Upper lobe of left lung (tissue), 6 donors: ENCODE measurements around the gene KIRREL3. TPM values are rescaled to one million over a fixed set of nuclear protein-coding genes. Genes with fewer than 3 reads are reported as not detected.

ENCODE experiments used
- ATAC-seq, 2 donors: fragments of 200-7000 bp; cut with Tn5 transposase; one replicate each; pipeline ENCODE4 v1.9.1; 2022; ENCODE audit warnings: mild to moderate bottlenecking in 2 of 2, moderate library complexity in 2 of 2; ENCODE audit not compliant: low FRiP score in 2 of 2
- DNase-seq, 2 donors: peaks; one replicate each; pipeline ENCODE4 v3.0.0-alpha.2; 2019 to 2020
- H3K27ac ChIP-seq, 4 donors: fragments of 200-600 bp; sonication (generic); one replicate each; pipeline ENCODE4 v1.5.1; 2016 to 2019
- H3K27me3 ChIP-seq, 4 donors: fragments of 200-600 bp; sonication (generic); one replicate each; pipeline ENCODE4 v1.5.1; 2017 to 2019
- H3K36me3 ChIP-seq, 4 donors: fragments of 200-600 bp; sonication (generic); one replicate each; pipeline ENCODE4 v1.5.1; 2016 to 2019
- H3K4me1 ChIP-seq, 4 donors: fragments of 200-600 bp; sonication (generic); one replicate each; pipeline ENCODE4 v1.5.1; 2018 to 2019
- H3K4me3 ChIP-seq, 4 donors: fragments of 200-600 bp; sonication (generic); one replicate each; pipeline ENCODE4 v1.5.1; 2017 to 2019; ENCODE audit warnings: mild to moderate bottlenecking in 2 of 4, moderate library complexity in 1 of 4
- H3K9me3 ChIP-seq, 4 donors: fragments of 200-600 bp; sonication (generic); one replicate each; pipeline ENCODE4 v1.5.1; 2018 to 2019
- CTCF ChIP-seq, 6 experiments: fragments of 450-650 bp in 4 of 6; fragments of 200-600 bp in 2 of 6; sonication (generic) in 2 of 6; IDR thresholded peaks; one replicate each; pipeline ENCODE4 v1.5.1; 2016 to 2019; ENCODE audit warnings: antibody characterized with exemption in 6 of 6
- EP300 ChIP-seq, 4 donors: sonication (generic); formaldehyde crosslinking; IDR thresholded peaks; one replicate each; pipeline ENCODE4 v1.5.1; 2017; ENCODE audit warnings: antibody characterized with exemption in 4 of 4, control low read depth in 2 of 4
- POLR2A ChIP-seq, 4 donors: fragments of 450-650 bp; IDR thresholded peaks; one replicate each; pipeline ENCODE4 v1.5.1; 2016 to 2017; ENCODE audit warnings: antibody characterized with exemption in 4 of 4, mild to moderate bottlenecking in 2 of 4
- POLR2AphosphoS5 ChIP-seq, 2 donors: sonication (generic); formaldehyde crosslinking; IDR thresholded peaks; one replicate each; pipeline ENCODE4 v1.5.1; 2017; ENCODE audit warnings: antibody characterized with exemption in 2 of 2
- WGBS, 2 donors: methylation state at CpG; one replicate each; pipeline ENCODE4 v1.1.5; 2017 to 2018; 5-methylcytosine and 5-hydroxymethylcytosine counted together
- total RNA-seq, 6 donors: library from RNA; depleted of rRNA in 4 of 6; stranded (reverse); fragments of >200 nt in 4 of 6; gene quantifications; one replicate each; pipeline versions ENCODE4 v1.1.0 to v1.2.1, GENCODE V29; 2016 to 2021
- donor health status: DM: no; HTN: no; CAD: no; lungs with moderate emphysema.
- donor health status: DM: no; HTN: yes; CAD: no; lungs with severe emphysema.

The KIRREL3 gene
- total RNA-seq, 6 donors from 2014 or later, result 0.22 to 0.24 TPM; not detected in 4

GRCh38 chr11:126567419-126567818, 433.2 kb downstream of the KIRREL3 start:
- no peaks in the 10 kb centered on the region for H3K36me3 ChIP-seq
- no peaks in the 10 kb centered on the region for H3K9me3 ChIP-seq
- H3K27ac ChIP-seq, result no peak overlapping the region
- no peak overlapping the region for H3K4me3 ChIP-seq
- H3K4me1 ChIP-seq, result no peaks in the 10 kb centered on the region
- DNase-seq, result no peak
- ATAC-seq, result no peak
- TF ChIP-seq CTCF (IDR thresholded peaks at IDR 0.05) (no peak), POLR2AphosphoS5 (IDR thresholded peaks at IDR 0.05) (no peak), EP300 (IDR thresholded peaks at IDR 0.05) (no peak), POLR2A (IDR thresholded peaks at IDR 0.05) (no peak)
- 61 to 70% methylated on average over 3 to 4 of the region's 4 CpGs for WGBS, 2 donors
- H3K27me3 ChIP-seq, result no peaks in the 10 kb centered on the region

DNA sequence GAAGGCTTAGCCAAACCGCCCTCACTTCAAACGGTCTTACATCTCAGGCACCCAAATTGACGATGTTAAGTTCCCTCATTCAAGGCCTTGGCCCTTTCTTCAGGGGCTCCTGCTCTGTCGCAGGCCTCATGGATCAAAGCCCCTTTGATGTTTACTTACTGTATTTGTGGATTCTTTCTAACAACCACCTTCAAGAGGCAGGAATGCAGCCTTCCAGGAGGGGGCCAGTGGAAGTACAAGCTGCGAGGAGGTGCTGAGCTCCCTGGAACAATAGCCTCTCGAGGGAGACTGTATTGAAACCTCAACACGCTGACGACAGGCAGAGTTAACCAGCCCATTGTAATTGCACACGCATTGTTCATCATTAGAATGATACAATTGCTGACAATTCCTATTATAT, 436.0 kb downstream of the KIRREL3 start:
- no peaks in the 10 kb centered on the region for H3K27me3 ChIP-seq
- no peak for TF ChIP-seq POLR2AphosphoS5 (IDR thresholded peaks at IDR 0.05)
- no peak for TF ChIP-seq EP300 (IDR thresholded peaks at IDR 0.05)
- TF ChIP-seq POLR2A (IDR thresholded peaks at IDR 0.05), result no peak
- TF ChIP-seq CTCF (IDR thresholded peaks at IDR 0.05), result no peak
- H3K4me3 ChIP-seq, result no peak overlapping the region
- no peak overlapping the region for H3K27ac ChIP-seq
- H3K36me3 ChIP-seq, result no peaks in the 10 kb centered on the region
- no peaks in the 10 kb centered on the region for H3K9me3 ChIP-seq
- 28 to 29% methylated on average over 9 of the region's 9 CpGs for WGBS, 2 donors
- no peaks in the 10 kb centered on the region for H3K4me1 ChIP-seq
- no peak for DNase-seq
- no peak for ATAC-seq

DNA sequence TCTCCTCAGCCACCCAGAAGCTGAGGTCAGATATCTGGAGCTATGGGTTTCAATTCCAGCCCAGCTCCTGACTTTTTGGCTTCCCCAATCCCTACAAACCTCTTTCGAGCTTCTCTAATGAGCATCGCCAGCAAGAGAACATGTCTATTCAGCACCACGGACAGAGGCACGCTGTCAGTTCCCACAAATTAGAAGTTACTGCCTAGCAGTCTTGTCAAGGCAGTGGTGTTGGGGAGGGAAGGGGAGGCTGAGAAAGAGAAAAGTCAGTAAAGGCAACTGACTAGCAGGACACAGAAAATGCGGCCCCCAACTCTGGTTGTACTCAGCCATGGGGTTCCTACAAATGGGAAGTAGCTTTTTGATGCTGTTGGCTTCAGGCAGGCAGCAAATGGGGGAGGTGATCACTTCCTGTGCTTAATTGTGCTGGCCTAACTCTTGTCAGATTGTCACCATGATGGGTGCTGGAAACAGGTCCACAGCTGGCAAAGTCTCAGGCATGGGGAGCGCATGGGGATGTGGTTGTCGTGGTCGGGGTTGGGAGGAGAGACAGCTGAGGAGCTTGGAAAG, 439.2 kb downstream of the KIRREL3 start:
- Histone ChIP-seq H3K27ac (no peak overlapping the region), H3K4me1 (no peaks in the 10 kb centered on the region), H3K36me3 (no peaks in the 10 kb centered on the region), H3K9me3 (no peaks in the 10 kb centered on the region), H3K4me3 (no peak overlapping the region), H3K27me3 (no peaks in the 10 kb centered on the region)
- ATAC-seq, result no peak
- no peak for TF ChIP-seq POLR2AphosphoS5 (IDR thresholded peaks at IDR 0.05)
- TF ChIP-seq CTCF (IDR thresholded peaks at IDR 0.05), result no peak
- no peak for TF ChIP-seq EP300 (IDR thresholded peaks at IDR 0.05)
- no peak for TF ChIP-seq POLR2A (IDR thresholded peaks at IDR 0.05)
- no peak for DNase-seq
- WGBS, 2 donors, result 32 to 37% methylated on average over 8 of the region's 8 CpGs

DNA sequence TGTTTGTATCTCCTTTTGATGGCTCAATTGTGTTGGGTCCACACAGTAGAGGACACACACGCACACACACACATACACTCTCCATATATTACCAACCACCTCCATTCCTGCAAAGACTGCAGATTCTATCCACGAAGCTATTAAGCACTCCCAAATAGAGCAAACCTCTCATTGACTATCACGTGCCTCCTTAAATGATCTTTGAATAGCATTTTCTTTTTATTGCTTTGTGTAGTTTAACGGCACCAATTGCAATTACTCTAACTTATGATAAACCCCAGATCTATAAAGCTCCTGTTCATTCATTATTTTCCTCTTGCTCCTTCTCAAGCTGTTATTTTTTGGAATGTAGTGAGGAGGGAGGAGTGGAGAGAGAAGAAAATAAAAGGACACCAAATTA, 440.3 kb downstream of the KIRREL3 start:
- Histone ChIP-seq H3K4me3 (no peak overlapping the region), H3K27ac (no peak overlapping the region), H3K9me3 (no peaks in the 10 kb centered on the region), H3K4me1 (no peaks in the 10 kb centered on the region), H3K27me3 (no peaks in the 10 kb centered on the region), H3K36me3 (no peaks in the 10 kb centered on the region)
- DNase-seq (no peak), ATAC-seq (no peak)
- WGBS, 2 donors, result 65 to 71% methylated on average over 4 of the region's 4 CpGs
- no peak for TF ChIP-seq POLR2AphosphoS5 (IDR thresholded peaks at IDR 0.05)
- TF ChIP-seq CTCF (IDR thresholded peaks at IDR 0.05), result no peak
- no peak for TF ChIP-seq POLR2A (IDR thresholded peaks at IDR 0.05)
- no peak for TF ChIP-seq EP300 (IDR thresholded peaks at IDR 0.05)
